ENCODE data around the gene PCDHGB3.

DNA sequence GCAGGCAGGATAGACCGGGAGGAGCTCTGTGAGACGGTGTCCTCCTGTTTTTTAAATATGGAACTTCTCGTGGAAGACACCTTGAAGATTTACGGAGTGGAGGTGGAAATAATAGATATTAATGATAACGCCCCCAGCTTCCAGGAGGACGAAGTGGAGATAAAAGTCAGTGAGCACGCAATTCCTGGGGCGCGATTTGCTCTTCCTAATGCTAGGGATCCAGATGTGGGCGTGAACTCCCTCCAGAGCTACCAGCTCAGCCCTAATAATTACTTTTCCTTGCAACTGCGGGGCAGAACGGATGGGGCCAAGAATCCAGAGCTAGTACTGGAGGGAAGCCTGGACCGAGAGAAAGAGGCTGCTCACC lies 51.4 kb downstream of the PCDHGB3 start:
- no peak for TF ChIP-seq CTBP1 (IDR thresholded peaks at IDR 0.05; ENCODE audit: borderline replicate concordance)
- TF ChIP-seq SUZ12 (IDR thresholded peaks at IDR 0.05), result no peak
- TF ChIP-seq ZNF384 (IDR thresholded peaks at IDR 0.05), result no peak
- TF ChIP-seq, protein P1, sequence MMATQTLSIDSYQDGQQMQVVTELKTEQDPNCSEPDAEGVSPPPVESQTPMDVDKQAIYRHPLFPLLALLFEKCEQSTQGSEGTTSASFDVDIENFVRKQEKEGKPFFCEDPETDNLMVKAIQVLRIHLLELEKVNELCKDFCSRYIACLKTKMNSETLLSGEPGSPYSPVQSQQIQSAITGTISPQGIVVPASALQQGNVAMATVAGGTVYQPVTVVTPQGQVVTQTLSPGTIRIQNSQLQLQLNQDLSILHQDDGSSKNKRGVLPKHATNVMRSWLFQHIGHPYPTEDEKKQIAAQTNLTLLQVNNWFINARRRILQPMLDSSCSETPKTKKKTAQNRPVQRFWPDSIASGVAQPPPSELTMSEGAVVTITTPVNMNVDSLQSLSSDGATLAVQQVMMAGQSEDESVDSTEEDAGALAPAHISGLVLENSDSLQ (IDR thresholded peaks at IDR 0.05), result no peak
- TF ChIP-seq SP1 (IDR thresholded peaks at IDR 0.05), result no peak
- no peak for TF ChIP-seq HDGF (IDR thresholded peaks at IDR 0.05; ENCODE audit: borderline replicate concordance)
- TF ChIP-seq ELF4 (IDR thresholded peaks at IDR 0.05), result no peak
- TF ChIP-seq FOXM1 (IDR thresholded peaks at IDR 0.05; ENCODE audit: borderline replicate concordance), result no peak

Measured in HEK293T (cell line).